Stimulated activated CD4-positive, alpha-beta T cell treated with anti-CD3 and anti-CD28 coated beads, Interleukin-4, amount 100 ng/mL, for 1 hour (primary cell): ENCODE data around the gene LAMC1.
"Not testable (repeated sequence)": the region's sequence is repeated elsewhere in the genome, so short reads cannot be mapped to it uniquely, and the experiment has no call there.

Experiments
- DNase-seq: peaks from one replicate; pipeline ENCODE4 v3.0.0-alpha.2; 2020

LAMC1 gene

GRCh38 chr1:183110326-183110880 is 87.2 kb downstream of the LAMC1 start:
- DNase-seq, result no peak

- no peak for DNase-seq
Observed at GRCh38 chr1:183114441-183114840, 91.2 kb downstream of the LAMC1 start.

GRCh38 chr1:183116416-183116815 is 93.2 kb downstream of the LAMC1 start:
- DNase-seq, result no peak

- DNase-seq, result no peak
Observed at GRCh38 chr1:183121609-183122008, 98.4 kb downstream of the LAMC1 start.

GRCh38 chr1:183124259-183124658 is 101.0 kb downstream of the LAMC1 start:
- no peak for DNase-seq

- DNase-seq, result no peak
Observed at GRCh38 chr1:183125279-183125999, 102.2 kb downstream of the LAMC1 start.

- no peak for DNase-seq
Observed at GRCh38 chr1:183126000-183126366, 102.8 kb downstream of the LAMC1 start.

- DNase-seq, result no peak
Observed at GRCh38 chr1:183126528-183126927, 103.3 kb downstream of the LAMC1 start.

GRCh38 chr1:183129921-183130690 is 106.9 kb downstream of the LAMC1 start:
- DNase-seq, result no peak

GRCh38 chr1:183131166-183131565 is 107.9 kb downstream of the LAMC1 start:
- DNase-seq, result no peak

GRCh38 chr1:183135336-183135735 is 112.1 kb downstream of the LAMC1 start:
- DNase-seq, result no peak

GRCh38 chr1:183137782-183138181 is 114.6 kb downstream of the LAMC1 start:
- DNase-seq, result no peak

GRCh38 chr1:183138301-183138700 is 115.1 kb downstream of the LAMC1 start:
- DNase-seq, result no peak

GRCh38 chr1:183139281-183139942 is 116.2 kb downstream of the LAMC1 start:
- DNase-seq, result no peak

GRCh38 chr1:183140633-183141032 is 117.4 kb downstream of the LAMC1 start:
- no peak for DNase-seq

GRCh38 chr1:183142171-183142570 is 119.0 kb downstream of the LAMC1 start:
- no peak for DNase-seq

- DNase-seq, result no peak
Observed at GRCh38 chr1:183143576-183144315, 120.5 kb downstream of the LAMC1 start.

GRCh38 chr1:183144752-183145151 is 121.5 kb downstream of the LAMC1 start:
- DNase-seq, result no peak

GRCh38 chr1:183147735-183148134 is 124.5 kb downstream of the LAMC1 start:
- no peak for DNase-seq

- DNase-seq, result no peak
Observed at GRCh38 chr1:183148599-183148998, 125.4 kb downstream of the LAMC1 start.

- DNase-seq, result no peak
Observed at GRCh38 chr1:183149273-183149672, 126.1 kb downstream of the LAMC1 start.

- not testable (repeated sequence) for DNase-seq
Observed at GRCh38 chr1:183150032-183150431, 126.8 kb downstream of the LAMC1 start.

GRCh38 chr1:183150445-183150844 is 127.2 kb downstream of the LAMC1 start:
- no peak for DNase-seq
